ENCODE measurements around the gene TRIM6. TPM values are rescaled to one million over a fixed set of nuclear protein-coding genes. Genes with fewer than 3 reads are reported as not detected.

The TRIM6 gene
- polyA plus RNA-seq, 2 of the 4 experiments (the other 2 are of a cell fraction): 22.6 to 52.8 TPM

DNA sequence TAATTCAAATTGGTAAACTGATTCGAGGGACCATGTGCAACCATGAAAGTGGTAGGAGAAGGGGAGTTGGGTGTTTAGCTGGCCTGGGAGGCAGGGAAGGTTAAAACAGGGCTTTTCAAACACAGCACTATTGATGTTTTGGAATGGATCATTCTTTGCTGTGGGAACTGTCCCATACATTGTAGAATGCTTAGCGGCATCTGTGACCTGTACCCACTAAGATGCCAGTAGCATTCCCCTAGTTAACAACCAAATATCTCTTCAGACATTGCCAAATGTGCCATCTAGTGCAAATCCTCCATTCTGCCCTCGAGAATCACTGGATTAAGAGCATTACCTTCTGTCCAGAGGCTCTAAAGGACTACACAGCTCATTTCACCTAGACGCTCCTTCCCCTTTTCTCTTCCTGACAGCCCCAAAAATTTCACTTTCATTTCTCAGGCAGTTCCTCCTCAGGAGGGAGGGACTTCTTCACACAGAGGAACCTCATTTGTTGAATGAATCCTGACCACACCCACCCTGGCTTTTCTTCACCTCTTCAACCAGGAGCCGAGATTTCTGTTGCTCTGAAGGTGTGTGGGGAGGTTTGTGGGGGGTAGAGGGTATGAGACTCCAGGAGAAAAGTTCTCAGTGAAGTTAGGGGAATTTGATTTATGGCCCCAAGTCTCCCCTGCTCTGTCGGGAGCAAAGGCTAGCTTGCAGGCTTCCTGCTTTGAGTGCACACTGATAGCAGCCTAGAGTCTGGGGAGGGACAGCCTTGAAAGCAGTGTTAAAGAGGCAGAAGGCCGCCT is 28.2 kb downstream of the TRIM6 start, which contains the start of gene TRIM34:
TSS of gene TRIM34 (plus strand) at position 513 of the 791 bp plus-strand sequence. CDS start 7,331 bp downstream, outside the sequence.
- no peaks in the 10 kb centered on the region for H3K9me3 ChIP-seq
- peak within 1 kb of the TSS; percentile 46 for H3K4me3 ChIP-seq
- ChIA-PET POLR2A (interaction anchor here (1.3 kb wide), 1 partner anchor 60 kb away, joined by 6 read pairs; the partner anchor contains the start of gene TRIM5), CTCF (interaction anchor here (1.4 kb wide), 1 partner anchor 13 kb away, joined by 3 read pairs; no protein-coding TSS in a partner anchor)
- H3K27ac ChIP-seq: peak within 1 kb of the TSS; percentile 69 to 83
- DNase-seq (ENCODE audit: low read depth in 1 of 2, low spot score in 1 of 2): peak; percentile 45 to 95
- 0% methylated on average over 7 of the region's 7 CpGs for WGBS (ENCODE audit: missing lambda C conversion rate)
- peak within 1 kb of the TSS; percentile 81 for H3K4me2 ChIP-seq
- TF ChIP-seq EHMT2 (IDR thresholded peaks at IDR 0.05; ENCODE audit: low read depth) (no peak), RARB (CRISPR knock-in tag; IDR thresholded peaks at IDR 0.05) (no peak), ZFP36 (IDR thresholded peaks at IDR 0.05; ENCODE audit: borderline replicate concordance, partially characterized antibody) (no peak), EHF (CRISPR knock-in tag; IDR thresholded peaks at IDR 0.05) (no peak), CHD4 (IDR thresholded peaks at IDR 0.05; ENCODE audit: borderline replicate concordance) (no peak), MAZ (IDR thresholded peaks at IDR 0.05; ENCODE audit: borderline replicate concordance, low read depth, low read length) (no peak), HOXB5 (CRISPR knock-in tag; IDR thresholded peaks at IDR 0.05) (no peak), RFX5 (IDR thresholded peaks at IDR 0.05) (no peak), POLR2AphosphoS2 (conservative IDR thresholded peaks at IDR 0.05; ENCODE audit: low read length) (no peak), KDM1A (IDR thresholded peaks at IDR 0.05; ENCODE audit: low read depth) (no peak), POLR2A (IDR thresholded peaks at IDR 0.05; ENCODE audit: low read length) (no peak), SMC3 (IDR thresholded peaks at IDR 0.05) (no peak), MAX (IDR thresholded peaks at IDR 0.05) (no peak)
- TF ChIP-seq, protein P1, sequence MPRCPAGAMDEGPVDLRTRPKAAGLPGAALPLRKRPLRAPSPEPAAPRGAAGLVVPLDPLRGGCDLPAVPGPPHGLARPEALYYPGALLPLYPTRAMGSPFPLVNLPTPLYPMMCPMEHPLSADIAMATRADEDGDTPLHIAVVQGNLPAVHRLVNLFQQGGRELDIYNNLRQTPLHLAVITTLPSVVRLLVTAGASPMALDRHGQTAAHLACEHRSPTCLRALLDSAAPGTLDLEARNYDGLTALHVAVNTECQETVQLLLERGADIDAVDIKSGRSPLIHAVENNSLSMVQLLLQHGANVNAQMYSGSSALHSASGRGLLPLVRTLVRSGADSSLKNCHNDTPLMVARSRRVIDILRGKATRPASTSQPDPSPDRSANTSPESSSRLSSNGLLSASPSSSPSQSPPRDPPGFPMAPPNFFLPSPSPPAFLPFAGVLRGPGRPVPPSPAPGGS (IDR thresholded peaks at IDR 0.05): no peak
- TF ChIP-seq, protein P2, sequence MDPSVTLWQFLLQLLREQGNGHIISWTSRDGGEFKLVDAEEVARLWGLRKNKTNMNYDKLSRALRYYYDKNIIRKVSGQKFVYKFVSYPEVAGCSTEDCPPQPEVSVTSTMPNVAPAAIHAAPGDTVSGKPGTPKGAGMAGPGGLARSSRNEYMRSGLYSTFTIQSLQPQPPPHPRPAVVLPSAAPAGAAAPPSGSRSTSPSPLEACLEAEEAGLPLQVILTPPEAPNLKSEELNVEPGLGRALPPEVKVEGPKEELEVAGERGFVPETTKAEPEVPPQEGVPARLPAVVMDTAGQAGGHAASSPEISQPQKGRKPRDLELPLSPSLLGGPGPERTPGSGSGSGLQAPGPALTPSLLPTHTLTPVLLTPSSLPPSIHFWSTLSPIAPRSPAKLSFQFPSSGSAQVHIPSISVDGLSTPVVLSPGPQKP (IDR thresholded peaks at IDR 0.05; ENCODE audit: low read depth, low read length): no peak
- peak; percentile 75 to 82; a peak in 5 of 6 replicates for ATAC-seq
- peak; percentile 67 for FAIRE-seq
- H3K4me1 ChIP-seq: peaks cover 51% of the 10 kb centered on the region

GRCh38 chr11:5625281-5625680 is 28.8 kb downstream of the TRIM6 start:
- peak overlapping the region; percentile 46 for H3K4me3 ChIP-seq
- FAIRE-seq: no peak
- peak overlapping the region; percentile 69 to 83 for H3K27ac ChIP-seq
- ATAC-seq: peak in 1 of 2 experiments; percentile 1; a peak in 1 of 6 replicates
- H3K4me2 ChIP-seq: peak overlapping the region; percentile 81
- DNase-seq (ENCODE audit: low read depth in 1 of 2, low spot score in 1 of 2): no peak
- ChIA-PET POLR2A (interaction anchor here (1.3 kb wide), 1 partner anchor 59 kb away, joined by 6 read pairs; the partner anchor contains the start of gene TRIM5), CTCF (interaction anchor here (1.4 kb wide), 1 partner anchor 12 kb away, joined by 3 read pairs; no protein-coding TSS in a partner anchor)
- H3K9me3 ChIP-seq: no peaks in the 10 kb centered on the region
- peaks cover 45% of the 10 kb centered on the region for H3K4me1 ChIP-seq
- TF ChIP-seq FOSB (CRISPR knock-in tag; IDR thresholded peaks at IDR 0.05) (no peak), RCOR1 (IDR thresholded peaks at IDR 0.05; ENCODE audit: low read depth, low read length) (no peak), ZC3H11A (IDR thresholded peaks at IDR 0.05) (no peak)
- TF ChIP-seq, protein P3, sequence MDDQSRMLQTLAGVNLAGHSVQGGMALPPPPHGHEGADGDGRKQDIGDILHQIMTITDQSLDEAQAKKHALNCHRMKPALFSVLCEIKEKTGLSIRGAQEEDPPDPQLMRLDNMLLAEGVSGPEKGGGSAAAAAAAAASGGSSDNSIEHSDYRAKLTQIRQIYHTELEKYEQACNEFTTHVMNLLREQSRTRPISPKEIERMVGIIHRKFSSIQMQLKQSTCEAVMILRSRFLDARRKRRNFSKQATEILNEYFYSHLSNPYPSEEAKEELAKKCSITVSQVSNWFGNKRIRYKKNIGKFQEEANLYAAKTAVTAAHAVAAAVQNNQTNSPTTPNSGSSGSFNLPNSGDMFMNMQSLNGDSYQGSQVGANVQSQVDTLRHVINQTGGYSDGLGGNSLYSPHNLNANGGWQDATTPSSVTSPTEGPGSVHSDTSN (IDR thresholded peaks at IDR 0.05): no peak
- TF ChIP-seq, protein P4, sequence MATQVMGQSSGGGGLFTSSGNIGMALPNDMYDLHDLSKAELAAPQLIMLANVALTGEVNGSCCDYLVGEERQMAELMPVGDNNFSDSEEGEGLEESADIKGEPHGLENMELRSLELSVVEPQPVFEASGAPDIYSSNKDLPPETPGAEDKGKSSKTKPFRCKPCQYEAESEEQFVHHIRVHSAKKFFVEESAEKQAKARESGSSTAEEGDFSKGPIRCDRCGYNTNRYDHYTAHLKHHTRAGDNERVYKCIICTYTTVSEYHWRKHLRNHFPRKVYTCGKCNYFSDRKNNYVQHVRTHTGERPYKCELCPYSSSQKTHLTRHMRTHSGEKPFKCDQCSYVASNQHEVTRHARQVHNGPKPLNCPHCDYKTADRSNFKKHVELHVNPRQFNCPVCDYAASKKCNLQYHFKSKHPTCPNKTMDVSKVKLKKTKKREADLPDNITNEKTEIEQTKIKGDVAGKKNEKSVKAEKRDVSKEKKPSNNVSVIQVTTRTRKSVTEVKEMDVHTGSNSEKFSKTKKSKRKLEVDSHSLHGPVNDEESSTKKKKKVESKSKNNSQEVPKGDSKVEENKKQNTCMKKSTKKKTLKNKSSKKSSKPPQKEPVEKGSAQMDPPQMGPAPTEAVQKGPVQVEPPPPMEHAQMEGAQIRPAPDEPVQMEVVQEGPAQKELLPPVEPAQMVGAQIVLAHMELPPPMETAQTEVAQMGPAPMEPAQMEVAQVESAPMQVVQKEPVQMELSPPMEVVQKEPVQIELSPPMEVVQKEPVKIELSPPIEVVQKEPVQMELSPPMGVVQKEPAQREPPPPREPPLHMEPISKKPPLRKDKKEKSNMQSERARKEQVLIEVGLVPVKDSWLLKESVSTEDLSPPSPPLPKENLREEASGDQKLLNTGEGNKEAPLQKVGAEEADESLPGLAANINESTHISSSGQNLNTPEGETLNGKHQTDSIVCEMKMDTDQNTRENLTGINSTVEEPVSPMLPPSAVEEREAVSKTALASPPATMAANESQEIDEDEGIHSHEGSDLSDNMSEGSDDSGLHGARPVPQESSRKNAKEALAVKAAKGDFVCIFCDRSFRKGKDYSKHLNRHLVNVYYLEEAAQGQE (IDR thresholded peaks at IDR 0.05): no peak
- TF ChIP-seq, protein P5, sequence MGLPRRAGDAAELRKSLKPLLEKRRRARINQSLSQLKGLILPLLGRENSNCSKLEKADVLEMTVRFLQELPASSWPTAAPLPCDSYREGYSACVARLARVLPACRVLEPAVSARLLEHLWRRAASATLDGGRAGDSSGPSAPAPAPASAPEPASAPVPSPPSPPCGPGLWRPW (IDR thresholded peaks at IDR 0.05): no peak
- WGBS (ENCODE audit: missing lambda C conversion rate): 45% methylated on average over 4 of the region's 4 CpGs
